Measurements from ENCODE around the gene OXLD1.
A peak's percentile ranks its signal among the peaks of the same experiment; 100 is the strongest.
"Not testable (repeated sequence)": the region's sequence is repeated elsewhere in the genome, so short reads cannot be mapped to it uniquely, and the experiment has no call there.

The OXLD1 gene

GRCh38 chr17:81648707-81649085 lies 17.7 kb downstream of the OXLD1 start:
- DNase-seq (ENCODE audit: low read depth) = no peak

- DNase-seq (ENCODE audit: low read depth) = no peak
Measured at GRCh38 chr17:81648013-81648706, 18.2 kb downstream of the OXLD1 start.

- no peak for DNase-seq (ENCODE audit: low read depth)
Measured at GRCh38 chr17:81647640-81648012, 18.8 kb downstream of the OXLD1 start.

- DNase-seq (ENCODE audit: low read depth) = no peak
Measured at GRCh38 chr17:81646869-81647600, 19.4 kb downstream of the OXLD1 start.

GRCh38 chr17:81644976-81645952 lies 21.1 kb downstream of the OXLD1 start:
- no peak for DNase-seq (ENCODE audit: low read depth)

GRCh38 chr17:81644496-81644895 lies 21.9 kb downstream of the OXLD1 start:
- DNase-seq (ENCODE audit: low read depth) = no peak

GRCh38 chr17:81641825-81642489 lies 24.4 kb downstream of the OXLD1 start:
- DNase-seq (ENCODE audit: low read depth) = no peak

- no peak for DNase-seq (ENCODE audit: low read depth)
Measured at GRCh38 chr17:81640011-81640410, 26.4 kb downstream of the OXLD1 start.

- no peak for DNase-seq (ENCODE audit: low read depth)
Measured at GRCh38 chr17:81638683-81639082, 27.7 kb downstream of the OXLD1 start.

- DNase-seq (ENCODE audit: low read depth) = peak; percentile 59
Measured at GRCh38 chr17:81636505-81637288, 29.7 kb downstream of the OXLD1 start, which contains the start of the genes NPLOC4 and TSPAN10. Gene NPLOC4, minus strand, starts transcription at chr17:81637112. Its CDS starts 182 bp downstream, at chr17:81636930. Gene TSPAN10, plus strand, starts transcription at chr17:81637196. Its CDS starts 5,217 bp downstream, at chr17:81642413.

- no peak for DNase-seq (ENCODE audit: low read depth)
Measured at GRCh38 chr17:81635973-81636504, 30.4 kb downstream of the OXLD1 start.

GRCh38 chr17:81635431-81635830 lies 31.0 kb downstream of the OXLD1 start:
- no peak for DNase-seq (ENCODE audit: low read depth)

GRCh38 chr17:81631482-81631881 lies 34.9 kb downstream of the OXLD1 start:
- no peak for DNase-seq (ENCODE audit: low read depth)

- DNase-seq (ENCODE audit: low read depth) = no peak
Measured at GRCh38 chr17:81630274-81630673, 36.1 kb downstream of the OXLD1 start.

- no peak for DNase-seq (ENCODE audit: low read depth)
Measured at GRCh38 chr17:81621494-81622130, 44.8 kb downstream of the OXLD1 start.

- not testable (repeated sequence) for DNase-seq (ENCODE audit: low read depth)
Measured at GRCh38 chr17:81618307-81618706, 48.1 kb downstream of the OXLD1 start.

- no peak for DNase-seq (ENCODE audit: low read depth)
Measured at GRCh38 chr17:81616877-81617276, 49.5 kb downstream of the OXLD1 start.

- no peak for DNase-seq (ENCODE audit: low read depth)
Measured at GRCh38 chr17:81615401-81615930, 50.9 kb downstream of the OXLD1 start.

Measured in stimulated activated CD8-positive, alpha-beta memory T cell treated with anti-CD3 and anti-CD28 coated beads, Interleukin-15, amount 100 ng/mL, for 1 hour (primary cell).